CD4-positive, alpha-beta T cell treated with Interleukin-4 for 1 hour (primary cell): ENCODE results near the gene RINL.
"Not testable (repeated sequence)": the region's sequence is repeated elsewhere in the genome, so short reads cannot be mapped to it uniquely, and the experiment has no call there.

Experiments
- DNase-seq, 2 donors: peaks; one replicate each; pipeline ENCODE4 v3.0.0-alpha.2; 2020 to 2022

RINL gene

DNA sequence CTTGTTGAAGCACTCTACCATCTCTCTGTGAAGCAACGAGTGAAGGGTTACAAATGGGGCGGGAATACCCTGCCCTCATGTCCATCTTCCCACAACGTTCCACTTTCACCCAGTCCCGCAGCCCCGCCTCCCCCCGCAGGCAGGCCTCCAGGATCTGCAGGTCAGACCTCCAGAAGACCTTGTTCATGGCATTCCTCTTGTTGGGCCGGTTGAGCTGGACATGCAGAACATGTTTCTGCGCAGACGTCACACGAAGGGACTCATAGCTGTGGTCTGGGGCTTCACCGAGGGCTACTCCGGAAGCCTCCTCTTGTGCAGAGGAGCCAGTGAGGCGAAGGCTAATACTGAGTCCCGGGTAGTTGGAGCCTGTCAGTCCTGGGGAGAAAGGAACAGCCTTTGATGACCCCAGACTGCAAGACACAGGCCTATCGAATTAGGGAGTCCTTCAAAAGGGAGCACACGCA is 46.9 kb downstream of the RINL start:
- DNase-seq = peak in 1 of 2 donors; percentile 38

- no peak for DNase-seq
Observed at GRCh38 chr19:38830039-38830733, 47.9 kb downstream of the RINL start.

DNA sequence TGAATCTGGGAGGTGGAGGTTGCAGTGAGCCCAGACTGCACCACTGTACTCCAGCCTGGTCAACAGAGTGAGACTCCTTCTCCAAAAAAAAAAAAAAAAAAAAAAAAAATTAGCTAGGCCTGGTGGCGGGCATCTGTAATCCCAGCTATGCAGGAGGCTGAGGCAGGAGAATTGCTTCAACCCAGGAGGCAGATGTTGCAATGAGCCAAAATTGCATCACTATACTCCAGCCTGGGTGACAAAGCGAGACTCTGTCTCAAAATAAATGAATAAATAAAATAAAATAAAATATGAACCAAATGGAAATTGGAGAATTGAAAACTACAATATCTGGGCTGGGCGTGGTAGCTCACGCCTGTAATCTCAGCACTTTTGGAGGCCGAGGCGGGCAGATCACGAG is 48.9 kb downstream of the RINL start:
- peak in 1 of 2 donors; percentile 40 for DNase-seq

- no peak for DNase-seq
Observed at GRCh38 chr19:38826856-38827551, 51.1 kb downstream of the RINL start.

DNA sequence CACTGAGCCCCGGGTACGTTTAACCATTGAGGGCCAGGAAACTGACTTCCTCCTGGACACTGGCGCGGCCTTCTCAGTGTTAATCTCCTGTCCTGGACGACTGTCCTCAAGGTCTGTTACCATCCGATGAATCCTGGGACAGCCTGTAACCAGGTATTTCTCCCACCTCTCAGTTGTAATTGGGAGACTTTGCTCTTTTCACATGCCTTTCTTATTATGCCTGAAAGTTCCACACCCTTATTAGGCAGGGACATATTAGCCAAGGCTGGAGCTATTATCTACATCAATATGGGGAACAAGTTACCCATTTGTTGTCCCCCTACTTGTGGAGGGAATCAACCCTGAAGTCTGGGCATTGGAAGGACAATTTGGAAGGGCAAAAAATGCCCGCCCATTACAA is 52.1 kb downstream of the RINL start:
- DNase-seq = not testable (repeated sequence)

DNA sequence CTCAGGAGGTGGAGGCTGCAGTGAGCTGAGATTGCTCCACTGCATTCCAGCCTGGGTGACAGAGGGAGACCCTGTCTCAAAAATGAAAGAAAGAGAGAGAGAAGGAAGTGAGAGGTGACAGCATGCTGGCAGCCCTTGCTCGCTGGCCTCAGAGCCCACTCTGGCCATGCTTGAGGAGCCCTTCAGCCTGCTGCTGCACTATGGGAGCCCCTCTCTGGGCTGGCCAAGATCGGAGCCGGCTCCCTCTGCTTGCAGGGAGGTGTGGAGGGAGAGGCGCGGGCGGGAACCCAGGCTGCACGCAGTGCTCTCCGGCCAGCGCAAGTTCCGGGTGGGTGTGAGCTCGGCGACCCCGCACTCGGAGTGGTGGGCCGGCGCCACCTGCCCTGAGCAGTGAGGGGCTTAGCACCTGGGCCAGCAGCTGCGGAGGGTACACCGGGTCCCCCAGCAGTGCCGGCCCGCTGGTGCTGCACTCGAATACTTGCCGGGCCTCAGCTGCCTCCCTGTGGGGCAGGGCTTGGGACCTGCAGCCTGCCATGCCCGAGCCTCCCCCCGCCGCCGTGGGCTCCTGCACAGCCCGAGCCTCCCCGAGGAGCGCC is 56.7 kb downstream of the RINL start:
- DNase-seq = not testable (repeated sequence)

DNA sequence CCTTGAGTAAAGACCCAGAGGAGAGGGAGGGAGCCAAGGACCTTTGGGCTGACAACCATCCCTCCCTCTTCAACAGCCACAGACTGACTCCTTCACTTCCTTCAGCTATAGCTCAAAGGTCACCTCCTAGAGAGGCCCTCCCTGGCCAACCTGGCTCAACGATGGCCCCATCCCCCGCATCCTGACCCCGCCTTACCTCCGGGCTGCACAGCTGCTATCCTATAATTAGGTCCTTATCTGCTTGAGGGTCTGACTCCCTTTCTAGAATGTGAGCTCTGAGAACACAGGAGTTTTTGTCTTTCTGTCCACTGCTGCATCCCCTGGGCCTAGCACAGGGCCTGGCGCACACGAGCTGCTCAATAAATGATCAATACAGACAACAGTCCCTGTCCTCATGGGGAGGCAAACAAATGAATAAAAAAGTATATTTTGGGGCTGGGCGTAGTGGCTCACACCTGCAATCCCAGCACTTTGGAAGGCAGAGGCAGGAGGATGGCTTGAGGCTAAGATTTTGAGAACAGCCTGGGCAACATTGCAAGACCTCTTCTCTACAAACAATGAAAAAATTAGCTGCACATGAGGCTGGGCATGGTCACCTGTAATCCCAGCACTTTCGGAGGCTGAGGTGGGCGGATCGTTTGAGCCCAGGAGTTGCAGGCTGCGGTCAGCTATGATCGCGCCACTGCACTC is 58.7 kb downstream of the RINL start:
- no peak for DNase-seq
